Hepatocyte (in vitro differentiated cells): ENCODE data around the gene CDYL. TPM values are rescaled to one million over a fixed set of nuclear protein-coding genes. Genes with fewer than 3 reads are reported as not detected.

Experiments used
- DNase-seq: peaks from one replicate; pipeline ENCODE4 v3.0.0-alpha.2; 2016; ENCODE audit warnings: low spot score
- H2AFZ ChIP-seq: fragments of 200-600 bp; sonication (generic); 2 replicates; pipeline ENCODE4 v1.6.0; 2016; ENCODE audit warnings: antibody characterized with exemption, mild to moderate bottlenecking
- H3K27ac ChIP-seq: fragments of 200-600 bp; sonication (generic); 2 replicates; pipeline ENCODE4 v1.5.1; 2016; ENCODE audit warnings: mild to moderate bottlenecking
- H3K27me3 ChIP-seq: fragments of 200-600 bp; sonication (generic); 2 replicates; pipeline ENCODE4 v1.6.1; 2016
- H3K36me3 ChIP-seq: fragments of 200-600 bp; sonication (generic); replicated peaks from 2 replicates; pipeline ENCODE4 v1.5.1; 2016; ENCODE audit warnings: low read depth; ENCODE audit not compliant: insufficient read depth
- H3K4me1 ChIP-seq: fragments of 200-600 bp; sonication (generic); 2 replicates; pipeline ENCODE4 v1.5.1; 2016; ENCODE audit warnings: mild to moderate bottlenecking, moderate library complexity; ENCODE audit not compliant: insufficient read depth
- H3K4me2 ChIP-seq: fragments of 200-600 bp; sonication (generic); 2 replicates; pipeline ENCODE4 v1.6.0; 2016
- H3K4me3 ChIP-seq: fragments of 200-600 bp; sonication (generic); 2 replicates; pipeline ENCODE4 v1.5.1; 2016; ENCODE audit warnings: mild to moderate bottlenecking
- H3K79me2 ChIP-seq: fragments of 200-600 bp; sonication (generic); 2 replicates; pipeline ENCODE4 v1.6.0; 2017; ENCODE audit warnings: mild to moderate bottlenecking
- H3K9me2 ChIP-seq: fragments of 200-600 bp; sonication (generic); replicated peaks from 2 replicates; pipeline ENCODE4 v1.6.0; 2017; ENCODE audit warnings: mild to moderate bottlenecking; ENCODE audit not compliant: insufficient read depth
- H3K9me3 ChIP-seq: fragments of 200-600 bp; sonication (generic); 2 replicates; pipeline ENCODE4 v1.5.1; 2016; ENCODE audit warnings: low read depth, mild to moderate bottlenecking
- H4K20me1 ChIP-seq: fragments of 200-600 bp; sonication (generic); 2 replicates; pipeline ENCODE4 v1.6.0; 2016; ENCODE audit warnings: mild to moderate bottlenecking; ENCODE audit not compliant: insufficient read depth, poor library complexity, severe bottlenecking
- EZH2 ChIP-seq: fragments of 200-600 bp; sonication (generic); IDR thresholded peaks from 2 replicates; pipeline ENCODE4 v1.6.1; 2016; ENCODE audit warnings: antibody characterized with exemption, mild to moderate bottlenecking, borderline replicate concordance
- EZH2phosphoT487 ChIP-seq: fragments of 200-600 bp; sonication (generic); IDR thresholded peaks from one replicate; pipeline ENCODE4 v1.6.1; 2018; ENCODE audit warnings: antibody characterized with exemption, mild to moderate bottlenecking, low read depth, moderate library complexity; ENCODE audit not compliant: unreplicated experiment, severe bottlenecking
- WGBS: methylation state at CpG from one replicate; pipeline ENCODE4 v1.1.6; 2016; ENCODE audit warnings: low lambda C conversion rate; ENCODE audit errors: missing lambda C conversion rate; 5-methylcytosine and 5-hydroxymethylcytosine counted together
- polyA plus RNA-seq: library from polyadenylated mRNA; unstranded; fragments of >200 nt; fragmentation: Nextera tagmentation; extraction: Ambion mirVana; gene quantifications from 2 replicates; pipeline ENCODE4 v1.2.1, GENCODE V29; 2016
- total RNA-seq: library from RNA; depleted of rRNA; stranded (reverse); fragments of >200 nt; gene quantifications from 2 replicates; pipeline ENCODE4 v1.2.3, GENCODE V29; 2014
- TF ChIP-seq, protein P1 (sequence below): fragments of 200-600 bp; sonication (generic); IDR thresholded peaks from 2 replicates; pipeline ENCODE4 v1.5.1; 2016; ENCODE audit warnings: antibody characterized with exemption, mild to moderate bottlenecking; ENCODE audit not compliant: poor library complexity

CDYL gene
- total and polyA plus RNA-seq, 2 experiments from 2014 or later, result 25.3 to 30.4 TPM

DNA sequence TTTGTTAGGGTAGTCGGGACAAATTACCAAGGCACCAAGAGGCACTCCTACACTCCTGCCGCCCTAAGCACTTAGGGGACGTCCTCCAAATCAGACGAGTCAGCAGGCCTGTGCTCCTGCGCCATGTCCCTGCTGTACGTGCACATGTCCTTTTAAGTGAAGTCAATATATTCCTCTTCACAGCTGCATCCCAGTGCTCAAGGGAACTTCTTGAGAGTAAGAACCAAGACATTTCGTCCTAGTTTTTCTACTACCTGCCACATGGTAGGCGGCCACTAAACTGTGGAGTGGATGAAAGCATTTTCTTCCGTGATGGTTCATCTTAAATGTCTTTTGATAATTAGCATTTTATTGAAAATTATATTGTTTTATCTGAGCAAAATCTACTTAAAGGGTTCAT is 126.9 kb downstream of the CDYL start:
- no peak overlapping the region for H3K4me2 ChIP-seq
- peaks cover 65% of the 10 kb centered on the region for H3K79me2 ChIP-seq
- DNase-seq, result no peak
- H3K9me3 ChIP-seq, result no peaks in the 10 kb centered on the region
- H4K20me1 ChIP-seq, result no peaks in the 10 kb centered on the region
- no peak overlapping the region for H3K27ac ChIP-seq
- WGBS, result 88% methylated on average over 9 of the region's 9 CpGs
- H3K9me2 ChIP-seq, result no peaks in the 10 kb centered on the region
- TF ChIP-seq, protein P1, sequence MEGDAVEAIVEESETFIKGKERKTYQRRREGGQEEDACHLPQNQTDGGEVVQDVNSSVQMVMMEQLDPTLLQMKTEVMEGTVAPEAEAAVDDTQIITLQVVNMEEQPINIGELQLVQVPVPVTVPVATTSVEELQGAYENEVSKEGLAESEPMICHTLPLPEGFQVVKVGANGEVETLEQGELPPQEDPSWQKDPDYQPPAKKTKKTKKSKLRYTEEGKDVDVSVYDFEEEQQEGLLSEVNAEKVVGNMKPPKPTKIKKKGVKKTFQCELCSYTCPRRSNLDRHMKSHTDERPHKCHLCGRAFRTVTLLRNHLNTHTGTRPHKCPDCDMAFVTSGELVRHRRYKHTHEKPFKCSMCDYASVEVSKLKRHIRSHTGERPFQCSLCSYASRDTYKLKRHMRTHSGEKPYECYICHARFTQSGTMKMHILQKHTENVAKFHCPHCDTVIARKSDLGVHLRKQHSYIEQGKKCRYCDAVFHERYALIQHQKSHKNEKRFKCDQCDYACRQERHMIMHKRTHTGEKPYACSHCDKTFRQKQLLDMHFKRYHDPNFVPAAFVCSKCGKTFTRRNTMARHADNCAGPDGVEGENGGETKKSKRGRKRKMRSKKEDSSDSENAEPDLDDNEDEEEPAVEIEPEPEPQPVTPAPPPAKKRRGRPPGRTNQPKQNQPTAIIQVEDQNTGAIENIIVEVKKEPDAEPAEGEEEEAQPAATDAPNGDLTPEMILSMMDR, result no peak
- no peak for TF ChIP-seq EZH2
- peaks cover 17% of the 10 kb centered on the region for H3K4me1 ChIP-seq
- H3K4me3 ChIP-seq, result no peak overlapping the region
- H2AFZ ChIP-seq, result no peak overlapping the region
- no peaks in the 10 kb centered on the region for H3K27me3 ChIP-seq
- H3K36me3 ChIP-seq, result no peaks in the 10 kb centered on the region

DNA sequence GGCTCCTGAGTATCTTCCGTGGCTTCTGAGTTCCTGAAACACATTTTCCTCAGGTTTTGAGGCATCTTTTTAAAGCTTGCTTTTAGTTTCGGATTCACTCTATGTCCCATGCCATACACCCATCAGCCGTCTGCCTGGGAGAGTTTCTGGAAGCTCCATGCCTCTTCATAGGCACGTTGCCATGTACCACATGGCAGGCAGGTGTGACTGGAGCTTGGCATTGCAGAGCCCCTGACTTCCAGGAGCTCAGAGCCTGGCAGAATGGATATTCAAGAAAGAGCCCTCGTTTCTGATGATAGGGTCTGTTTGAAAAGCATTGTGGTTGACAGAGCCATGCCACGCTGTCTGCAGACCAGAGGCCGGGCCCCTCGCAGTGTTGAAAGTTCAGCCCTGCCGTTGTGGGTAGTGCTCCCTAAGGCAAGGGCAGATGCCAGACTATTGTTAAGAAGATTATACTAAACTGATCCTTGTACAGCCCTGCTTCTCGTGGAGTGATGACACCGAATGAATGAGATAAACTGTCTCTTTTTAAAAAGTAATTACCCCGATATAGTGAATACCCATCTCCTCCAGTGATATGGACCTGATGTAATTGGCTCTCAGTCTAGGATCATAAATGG is 127.7 kb downstream of the CDYL start:
- no peak for TF ChIP-seq EZH2
- TF ChIP-seq EZH2phosphoT487, result no peak
- TF ChIP-seq, protein P1, result no peak
- H3K4me2 ChIP-seq, result peak overlapping the region; percentile 43
- peaks cover 69% of the 10 kb centered on the region for H3K79me2 ChIP-seq
- H3K9me2 ChIP-seq, result no peaks in the 10 kb centered on the region
- no peaks in the 10 kb centered on the region for H4K20me1 ChIP-seq
- DNase-seq, result no peak
- H3K9me3 ChIP-seq, result no peaks in the 10 kb centered on the region
- no peak overlapping the region for H2AFZ ChIP-seq
- H3K4me1 ChIP-seq, result peaks cover 20% of the 10 kb centered on the region
- no peak overlapping the region for H3K4me3 ChIP-seq
- H3K36me3 ChIP-seq, result no peaks in the 10 kb centered on the region
- WGBS, result 79% methylated on average over 12 of the region's 12 CpGs
- peak overlapping the region; percentile 66 for H3K27ac ChIP-seq
- no peaks in the 10 kb centered on the region for H3K27me3 ChIP-seq

DNA sequence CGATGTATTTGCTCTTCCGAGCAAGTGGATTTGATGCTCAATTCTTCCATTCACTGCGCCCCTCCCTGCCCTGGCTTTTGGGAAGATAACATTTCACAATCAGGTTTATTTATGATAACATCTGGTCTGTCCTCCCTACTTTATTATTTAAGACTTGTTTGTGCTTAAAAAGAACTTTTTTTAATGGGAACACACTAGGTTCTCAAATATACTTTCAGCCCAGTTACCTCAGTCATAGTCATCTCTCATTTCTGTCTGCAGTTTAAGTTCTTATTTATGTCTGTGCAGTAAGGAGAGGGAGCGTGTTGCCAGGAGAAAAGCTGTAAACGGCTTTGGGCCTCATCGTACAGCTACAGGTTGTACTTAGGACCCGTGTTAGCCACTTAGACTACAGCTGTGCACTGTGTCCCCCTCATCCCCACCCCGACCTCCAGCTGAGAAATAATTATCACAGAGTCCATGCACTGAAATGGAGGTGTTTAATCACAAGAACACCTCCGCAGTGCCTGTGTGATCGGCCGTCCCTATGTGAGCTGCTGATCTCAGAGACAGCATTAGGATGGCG is 128.3 kb downstream of the CDYL start:
- no peaks in the 10 kb centered on the region for H3K36me3 ChIP-seq
- H3K4me3 ChIP-seq, result no peak overlapping the region
- no peaks in the 10 kb centered on the region for H3K27me3 ChIP-seq
- DNase-seq, result peak; percentile 34
- TF ChIP-seq, protein P1, result no peak
- no peak for TF ChIP-seq EZH2
- no peak for TF ChIP-seq EZH2phosphoT487
- H3K4me1 ChIP-seq, result peaks cover 23% of the 10 kb centered on the region
- H3K27ac ChIP-seq, result peak overlapping the region; percentile 66
- H3K9me3 ChIP-seq, result no peaks in the 10 kb centered on the region
- H3K9me2 ChIP-seq, result no peaks in the 10 kb centered on the region
- 66% methylated on average over 12 of the region's 12 CpGs for WGBS
- no peak overlapping the region for H2AFZ ChIP-seq
- H4K20me1 ChIP-seq, result no peaks in the 10 kb centered on the region
- peak overlapping the region; percentile 43 for H3K4me2 ChIP-seq
- H3K79me2 ChIP-seq, result peaks cover 62% of the 10 kb centered on the region
